HG02884 (cell line): ENCODE measurements around the gene SPIB.

Source experiments
- ATAC-seq: cut with Tn5 transposase; IDR thresholded peaks from one replicate; pipeline ENCODE4 v1.9.1; 2021; ENCODE audit warnings: mild to moderate bottlenecking, moderate library complexity; ENCODE audit not compliant: unreplicated experiment

Gene SPIB

DNA sequence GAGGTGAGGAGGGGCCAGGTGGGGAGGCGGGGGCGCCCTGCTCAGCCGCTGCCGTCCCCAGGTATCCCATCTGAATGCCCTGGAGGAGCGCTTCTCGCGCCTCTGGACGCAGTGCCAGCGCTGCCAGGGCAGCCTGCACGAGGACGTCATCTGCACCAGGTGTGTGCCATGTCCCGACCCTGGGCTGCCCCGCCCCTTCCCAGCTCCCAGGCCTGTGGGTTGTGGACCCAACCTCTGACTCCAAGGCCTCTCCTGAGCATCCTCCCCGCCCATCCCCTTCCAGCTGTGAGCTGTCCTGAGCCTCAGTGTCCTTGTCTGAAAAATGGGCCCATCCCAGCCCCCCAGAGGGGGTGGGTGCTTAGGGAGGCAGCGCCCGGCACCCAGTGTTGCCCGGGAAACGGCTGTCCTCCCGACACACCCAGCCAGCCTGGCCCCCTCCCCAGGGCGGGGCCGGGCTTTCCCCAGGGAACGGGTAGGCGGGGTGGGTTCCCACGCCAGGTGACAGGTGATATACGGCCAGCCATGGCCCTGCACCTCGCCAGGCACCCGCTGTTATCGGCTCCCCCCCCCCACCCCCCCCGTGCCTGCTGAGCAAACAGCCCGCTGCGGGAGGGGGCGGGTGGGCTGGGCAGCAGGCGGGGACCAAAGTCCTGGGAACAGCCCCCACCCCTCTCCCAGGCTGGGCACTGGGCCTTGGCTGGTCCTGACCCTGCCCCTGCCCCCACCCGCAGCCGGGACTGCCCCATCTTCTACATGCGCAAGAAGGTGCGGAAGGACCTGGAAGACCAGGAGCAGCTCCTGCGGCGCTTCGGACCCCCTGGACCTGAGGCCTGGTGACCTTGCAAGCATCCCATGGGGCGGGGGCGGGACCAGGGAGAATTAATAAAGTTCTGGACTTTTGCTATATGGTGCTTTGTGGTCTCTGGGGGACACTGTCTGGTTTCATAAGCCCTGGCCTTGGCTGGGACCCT lies 1.3 kb upstream of the SPIB start:
- no peak for ATAC-seq

DNA sequence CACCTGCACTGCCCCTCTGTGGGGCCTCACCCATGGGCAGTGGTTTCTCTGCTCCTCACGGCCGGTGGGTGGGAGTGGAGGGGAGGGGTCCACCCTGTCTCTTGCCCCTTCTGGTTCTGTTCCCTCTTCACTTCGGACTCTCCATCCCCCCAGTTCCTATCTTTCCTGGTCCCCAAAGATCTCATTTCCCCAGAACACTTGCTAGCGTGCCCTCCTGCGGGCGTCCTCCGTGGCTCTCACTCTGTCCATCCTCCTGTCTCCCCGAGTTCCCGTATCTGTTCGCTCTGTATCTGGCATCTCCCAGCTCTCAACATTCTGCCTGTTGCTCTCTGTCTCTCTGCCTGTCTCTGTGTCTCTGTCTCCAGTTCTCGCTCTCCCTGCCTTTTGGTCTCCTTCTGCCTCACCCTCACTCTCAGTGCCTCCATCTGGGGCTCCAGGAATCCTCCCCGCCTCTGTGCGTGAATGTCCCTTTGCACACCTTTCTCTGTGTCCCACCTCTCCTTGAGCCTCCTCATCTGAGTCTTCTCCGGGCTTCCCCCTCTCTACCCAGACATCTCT lies 363 bp downstream of the SPIB start:
- ATAC-seq: no peak

DNA sequence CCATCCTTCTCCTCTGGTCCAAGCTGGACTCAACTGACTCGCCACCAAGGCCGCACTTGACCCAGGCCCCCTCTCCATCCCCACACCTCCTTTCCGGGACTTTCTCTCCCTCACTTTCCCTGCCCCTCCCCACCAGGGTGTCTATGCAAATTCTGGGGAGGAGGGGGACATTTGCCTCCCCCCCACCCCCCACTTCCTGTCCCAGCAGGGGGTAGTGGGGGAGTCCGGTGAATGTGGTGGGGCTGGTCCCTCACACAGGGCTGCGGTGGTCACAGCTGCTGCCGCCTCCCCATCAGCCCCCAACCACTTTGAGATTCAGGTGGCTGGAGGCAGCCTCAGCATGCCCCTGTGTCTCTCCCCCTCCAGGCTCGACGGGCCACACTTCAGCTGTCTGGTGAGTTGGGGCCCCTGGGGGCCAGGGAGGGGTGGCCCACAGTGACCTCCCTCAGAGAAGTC lies 870 bp downstream of the SPIB start:
- ATAC-seq: no peak

DNA sequence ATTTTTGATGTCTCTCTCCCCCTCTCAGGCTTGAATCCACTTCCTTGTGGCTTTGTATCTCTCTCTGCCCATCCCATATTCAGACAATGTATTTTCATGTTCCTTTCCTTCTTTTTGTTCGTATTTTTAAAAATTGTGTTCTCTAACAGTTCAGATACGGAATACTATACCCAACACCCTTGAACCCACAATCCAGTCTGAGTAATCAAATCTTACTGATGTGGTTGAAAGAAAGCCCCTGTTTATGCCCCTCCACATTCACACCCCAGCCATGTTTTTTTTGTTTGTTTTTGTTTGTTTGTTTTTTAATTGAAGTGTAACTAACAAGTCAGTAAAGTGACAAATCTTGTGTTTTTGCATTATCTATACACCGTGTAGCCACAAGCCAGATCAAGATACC lies 1.4 kb downstream of the SPIB start:
- no peak for ATAC-seq

DNA sequence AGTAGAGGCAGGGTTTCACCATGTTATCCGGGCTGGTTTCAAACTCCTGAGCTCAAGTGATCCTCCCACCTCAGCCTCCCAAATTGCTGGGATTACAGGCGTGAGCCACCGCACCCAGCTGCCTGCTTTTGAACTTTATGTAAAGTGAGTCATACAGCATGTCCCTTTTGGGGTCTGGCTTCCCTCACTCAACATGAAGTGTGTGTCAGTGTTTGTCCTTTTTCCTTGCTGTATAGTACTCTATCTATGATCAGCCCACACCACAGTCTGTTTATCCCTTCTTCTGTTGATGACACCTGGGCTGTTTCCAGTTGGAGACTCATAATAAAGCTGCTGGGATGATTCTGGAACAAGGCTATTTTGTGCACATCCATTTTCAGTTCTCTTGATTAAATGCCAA lies 2.1 kb downstream of the SPIB start:
- ATAC-seq: no peak

DNA sequence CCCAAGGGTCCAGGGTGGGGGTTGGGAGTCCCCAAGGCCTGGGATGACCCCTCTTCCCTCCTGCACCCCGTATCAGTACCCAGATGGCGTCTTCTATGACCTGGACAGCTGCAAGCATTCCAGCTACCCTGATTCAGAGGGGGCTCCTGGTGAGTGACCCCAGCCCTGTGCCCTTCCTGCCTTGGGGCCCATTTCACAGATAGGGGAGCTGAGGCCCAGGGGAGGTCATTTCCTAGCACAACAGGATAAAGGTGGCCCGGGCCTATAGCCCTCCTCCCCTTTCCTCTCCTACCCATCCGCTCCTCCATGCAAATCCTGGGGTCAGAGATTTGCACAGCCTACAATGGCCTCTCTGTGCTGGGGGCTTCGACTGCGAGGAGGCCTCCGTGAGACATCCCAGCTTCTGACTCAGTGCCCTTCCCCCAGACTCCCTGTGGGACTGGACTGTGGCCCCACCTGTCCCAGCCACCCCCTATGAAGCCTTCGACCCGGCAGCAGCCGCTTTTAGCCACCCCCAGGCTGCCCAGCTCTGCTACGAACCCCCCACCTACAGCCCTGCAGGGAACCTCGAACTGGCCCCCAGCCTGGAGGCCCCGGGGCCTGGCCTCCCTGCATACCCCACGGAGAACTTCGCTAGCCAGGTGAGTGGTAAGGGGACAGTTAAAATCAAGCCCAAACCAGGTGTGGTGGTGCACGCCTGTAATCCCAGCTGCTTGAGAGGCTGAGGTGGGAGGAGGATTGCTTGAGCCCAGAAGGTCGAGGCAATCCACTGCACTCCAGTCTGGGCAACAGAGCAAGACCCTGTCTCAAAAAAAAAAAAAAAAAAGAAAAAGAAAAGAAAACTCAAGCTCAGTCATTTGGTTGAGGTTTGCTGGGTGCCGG lies 3.9 kb downstream of the SPIB start:
- no peak for ATAC-seq

DNA sequence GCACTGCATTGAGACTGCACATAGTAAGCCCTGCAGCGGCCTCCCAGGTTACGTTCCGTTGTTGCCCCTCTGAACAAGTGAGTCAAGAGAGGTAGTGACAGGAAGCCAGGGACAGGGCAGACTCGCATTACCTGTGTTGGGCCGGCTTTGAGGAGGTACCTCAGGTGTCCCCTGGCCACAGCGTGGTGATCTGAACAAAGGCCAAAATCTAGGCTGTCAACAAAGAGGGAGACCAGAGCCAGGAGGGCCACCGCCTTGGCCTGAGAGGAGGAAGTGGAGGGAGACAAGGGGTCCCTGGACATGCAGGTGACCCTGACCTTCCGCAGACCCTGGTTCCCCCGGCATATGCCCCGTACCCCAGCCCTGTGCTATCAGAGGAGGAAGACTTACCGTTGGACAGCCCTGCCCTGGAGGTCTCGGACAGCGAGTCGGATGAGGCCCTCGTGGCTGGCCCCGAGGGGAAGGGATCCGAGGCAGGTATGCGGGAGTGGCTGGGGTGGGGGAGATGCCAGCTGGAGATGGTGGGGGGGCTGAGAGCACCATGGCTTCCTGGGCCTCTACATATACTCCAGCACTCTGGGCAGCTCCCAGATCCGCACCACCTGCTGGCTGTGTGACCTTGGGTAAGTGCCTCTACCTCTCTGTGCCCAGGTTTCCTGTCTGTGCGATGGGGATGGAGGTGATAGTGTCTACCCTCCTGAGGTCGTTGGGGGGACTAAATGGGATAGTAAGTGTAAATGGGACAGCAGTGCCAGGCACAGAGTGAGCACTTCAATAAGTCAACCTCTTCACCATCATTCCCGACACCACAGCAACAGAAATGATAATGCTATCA lies 4.8 kb downstream of the SPIB start:
- ATAC-seq: no peak

DNA sequence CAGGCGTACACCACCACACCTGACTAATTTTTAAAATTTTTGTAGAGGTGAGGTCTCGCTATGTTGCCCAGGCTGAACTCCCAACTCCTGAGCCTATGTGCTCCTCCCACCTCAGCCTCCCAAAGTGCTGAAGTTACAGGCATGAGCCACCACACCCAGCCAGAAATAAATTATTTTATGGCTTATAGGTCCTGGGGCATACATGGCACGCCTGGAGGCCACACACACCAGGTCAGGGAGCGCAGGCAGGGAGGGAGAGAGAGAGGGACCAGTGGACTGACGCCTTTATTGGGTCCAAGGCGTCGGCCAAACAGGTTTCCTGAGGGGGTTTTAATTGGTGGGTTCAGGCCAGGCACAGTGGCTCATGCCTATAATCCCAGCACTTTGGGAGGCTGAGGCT lies 6.8 kb downstream of the SPIB start:
- ATAC-seq: no peak

DNA sequence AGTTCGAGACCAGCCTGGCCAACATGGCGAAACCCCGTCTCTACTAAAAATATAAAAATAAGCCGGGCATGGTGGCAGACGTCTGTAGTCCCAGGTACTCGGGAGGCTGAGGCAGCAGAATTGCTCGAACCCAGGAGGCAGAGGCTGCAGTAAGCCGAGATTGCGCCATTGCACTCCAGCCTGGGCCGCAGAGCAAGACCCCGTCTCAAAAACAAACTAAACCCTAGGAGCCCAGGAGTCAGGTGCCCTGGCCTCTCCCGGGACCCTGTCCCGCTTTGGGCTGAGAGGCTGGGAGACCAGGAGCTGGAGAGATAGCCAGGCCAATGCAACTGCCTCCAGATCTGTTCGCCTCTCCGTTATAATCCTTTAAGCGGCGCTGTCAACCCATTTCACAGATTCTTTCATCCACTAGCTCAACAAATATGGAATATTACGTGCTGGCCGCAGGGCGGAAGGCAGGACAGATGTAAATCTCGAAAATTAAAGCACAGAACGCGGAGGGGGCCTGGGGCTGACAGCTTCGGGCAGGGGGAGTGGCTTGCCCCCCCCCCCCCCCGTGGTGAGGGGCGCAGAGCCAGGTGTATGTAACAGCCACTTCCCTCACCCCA lies 8.7 kb downstream of the SPIB start:
- no peak for ATAC-seq

DNA sequence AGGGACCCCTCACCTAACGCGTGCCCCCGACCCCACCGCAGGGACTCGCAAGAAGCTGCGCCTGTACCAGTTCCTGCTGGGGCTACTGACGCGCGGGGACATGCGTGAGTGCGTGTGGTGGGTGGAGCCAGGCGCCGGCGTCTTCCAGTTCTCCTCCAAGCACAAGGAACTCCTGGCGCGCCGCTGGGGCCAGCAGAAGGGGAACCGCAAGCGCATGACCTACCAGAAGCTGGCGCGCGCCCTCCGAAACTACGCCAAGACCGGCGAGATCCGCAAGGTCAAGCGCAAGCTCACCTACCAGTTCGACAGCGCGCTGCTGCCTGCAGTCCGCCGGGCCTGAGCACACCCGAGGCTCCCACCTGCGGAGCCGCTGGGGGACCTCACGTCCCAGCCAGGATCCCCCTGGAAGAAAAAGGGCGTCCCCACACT lies 9.3 kb downstream of the SPIB start:
- ATAC-seq: no peak

DNA sequence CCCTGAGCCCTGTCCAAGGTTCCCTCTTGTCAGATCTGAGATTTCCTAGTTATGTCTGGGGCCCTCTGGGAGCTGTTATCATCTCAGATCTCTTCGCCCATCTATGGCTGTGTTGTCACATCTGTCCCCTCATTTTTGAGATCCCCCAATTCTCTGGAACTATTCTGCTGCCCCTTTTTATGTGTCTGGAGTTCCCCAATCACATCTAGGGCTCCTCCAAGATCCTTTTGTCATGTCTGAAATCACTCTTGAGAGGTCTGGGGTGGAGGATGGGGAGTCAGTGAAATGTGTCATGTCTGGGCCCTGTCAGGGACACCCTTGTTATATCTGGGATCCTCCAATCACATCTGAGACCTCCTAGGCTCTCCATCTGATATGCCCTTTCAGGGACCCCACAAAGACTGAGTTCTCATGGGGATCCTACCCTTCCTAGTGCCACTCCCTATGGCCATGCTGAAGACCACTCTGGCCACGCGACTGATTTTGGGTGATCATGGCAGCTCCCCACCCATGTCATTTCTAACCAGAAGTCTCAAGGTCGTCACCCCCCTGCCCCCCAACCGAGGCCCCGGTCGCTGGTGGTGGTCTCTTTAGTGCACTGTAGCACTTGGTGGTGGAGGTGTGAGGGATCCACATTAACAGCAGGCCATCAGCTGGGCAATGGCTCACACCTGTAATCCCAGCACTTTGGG lies 10.2 kb downstream of the SPIB start:
- no peak for ATAC-seq

DNA sequence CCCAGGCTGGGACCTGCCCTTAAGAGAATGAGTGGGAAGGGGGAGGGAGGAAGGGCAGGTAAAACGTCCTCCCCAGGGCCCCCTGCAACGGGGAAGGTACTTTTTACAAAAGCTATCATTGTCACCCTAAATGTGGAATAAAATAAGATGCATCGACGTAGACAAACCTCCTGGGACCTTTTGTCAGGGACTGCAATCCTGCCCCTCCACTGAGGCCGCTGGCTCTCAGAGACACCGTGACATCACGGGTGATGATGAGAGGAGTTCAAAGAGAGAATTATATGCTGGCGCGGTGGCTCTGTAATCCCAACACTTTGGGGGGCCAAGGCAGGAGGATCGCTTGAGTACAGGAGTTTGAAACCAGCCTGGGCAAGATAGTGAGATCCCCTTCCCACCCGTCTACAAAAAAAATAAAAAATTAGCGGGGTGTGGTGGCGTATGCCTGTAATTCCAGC lies 12.2 kb downstream of the SPIB start:
- no peak for ATAC-seq

DNA sequence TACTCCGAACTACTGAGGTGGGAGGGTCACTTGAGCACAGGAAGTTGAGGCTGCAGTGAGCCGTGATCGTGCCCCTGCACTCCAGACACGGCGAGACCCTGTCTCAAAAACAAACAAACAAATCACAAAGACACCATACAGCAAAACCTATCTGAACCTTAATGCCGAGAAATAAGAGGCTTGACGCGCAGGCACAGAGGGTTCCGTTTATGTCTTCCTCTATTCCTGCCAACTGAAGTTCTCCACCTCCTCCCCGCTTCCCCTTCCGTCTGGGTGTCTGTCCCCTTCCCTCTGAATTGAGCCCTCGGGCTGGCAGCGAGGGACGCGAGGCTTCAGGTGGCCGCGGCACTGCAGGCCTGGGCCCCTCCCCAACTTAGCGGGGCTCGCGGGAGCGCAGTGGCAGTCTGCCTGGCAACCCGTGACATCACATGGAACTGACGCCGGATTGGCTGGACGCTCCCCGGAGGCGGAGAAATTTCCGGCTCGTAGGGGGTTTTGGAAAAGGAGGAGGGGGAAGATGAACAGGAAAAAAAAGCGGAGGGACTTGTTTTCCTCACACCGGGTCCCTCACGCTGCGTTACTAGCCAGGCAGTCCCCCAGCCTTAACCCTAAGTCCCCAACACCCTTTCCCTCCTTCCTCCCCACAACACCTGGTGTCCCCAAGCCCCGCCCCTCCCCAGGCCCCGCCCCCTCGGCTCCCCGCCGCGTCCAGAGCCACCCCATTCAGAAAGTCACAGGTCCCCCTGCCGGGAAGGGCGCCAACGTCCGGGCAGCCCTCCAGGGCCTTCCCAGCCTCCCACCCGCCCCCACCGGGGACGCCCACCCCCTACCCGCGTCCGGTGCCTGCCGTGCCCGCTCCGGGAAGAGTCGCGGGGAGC lies 12.8 kb downstream of the SPIB start:
- ATAC-seq: peak; percentile 71

DNA sequence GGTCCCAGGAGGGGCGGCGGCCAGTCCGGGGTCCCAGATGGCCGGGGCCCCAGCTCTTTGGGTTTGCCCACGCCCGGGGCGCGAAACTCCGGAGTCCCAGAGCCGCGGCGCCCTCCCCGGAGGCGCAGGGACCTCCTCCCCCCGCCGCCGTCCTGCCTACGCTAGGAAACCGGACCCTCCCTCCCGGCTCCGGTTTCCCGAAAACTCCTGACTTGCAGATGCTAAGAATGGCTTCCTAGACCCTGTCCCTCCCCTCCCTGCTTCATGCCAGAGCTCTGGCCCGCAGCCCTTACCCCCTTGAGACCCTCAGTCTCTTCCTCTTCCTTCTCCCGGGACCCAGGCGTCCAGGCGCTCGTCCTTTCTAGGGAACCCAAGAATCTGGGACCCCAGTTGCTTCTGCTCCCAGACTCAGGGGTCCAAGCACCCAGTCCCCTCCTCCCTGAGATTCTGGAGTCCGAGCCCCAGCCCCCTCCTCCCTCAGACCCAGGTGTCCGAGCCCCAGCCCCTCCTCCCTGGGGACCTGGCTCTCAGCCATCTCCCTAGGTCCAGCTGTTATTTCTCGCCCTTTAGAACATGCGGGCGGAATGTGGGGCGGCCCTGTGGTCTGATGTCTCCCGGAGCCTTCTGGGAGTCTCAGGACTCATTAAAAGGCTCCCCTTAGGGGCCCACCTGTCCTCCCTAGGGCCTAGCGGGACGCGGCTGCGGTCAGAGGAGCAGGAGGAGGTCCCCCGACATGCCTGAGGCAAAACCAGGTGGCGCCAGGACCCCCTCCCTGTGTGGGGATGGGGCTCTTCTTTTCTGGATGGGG lies 13.7 kb downstream of the SPIB start, which contains the start of gene MYBPC2:
TSS of gene MYBPC2 (plus strand) at position 672 of the 808 bp plus-strand sequence. CDS start at position 734, 62 bp downstream.
- no peak for ATAC-seq

DNA sequence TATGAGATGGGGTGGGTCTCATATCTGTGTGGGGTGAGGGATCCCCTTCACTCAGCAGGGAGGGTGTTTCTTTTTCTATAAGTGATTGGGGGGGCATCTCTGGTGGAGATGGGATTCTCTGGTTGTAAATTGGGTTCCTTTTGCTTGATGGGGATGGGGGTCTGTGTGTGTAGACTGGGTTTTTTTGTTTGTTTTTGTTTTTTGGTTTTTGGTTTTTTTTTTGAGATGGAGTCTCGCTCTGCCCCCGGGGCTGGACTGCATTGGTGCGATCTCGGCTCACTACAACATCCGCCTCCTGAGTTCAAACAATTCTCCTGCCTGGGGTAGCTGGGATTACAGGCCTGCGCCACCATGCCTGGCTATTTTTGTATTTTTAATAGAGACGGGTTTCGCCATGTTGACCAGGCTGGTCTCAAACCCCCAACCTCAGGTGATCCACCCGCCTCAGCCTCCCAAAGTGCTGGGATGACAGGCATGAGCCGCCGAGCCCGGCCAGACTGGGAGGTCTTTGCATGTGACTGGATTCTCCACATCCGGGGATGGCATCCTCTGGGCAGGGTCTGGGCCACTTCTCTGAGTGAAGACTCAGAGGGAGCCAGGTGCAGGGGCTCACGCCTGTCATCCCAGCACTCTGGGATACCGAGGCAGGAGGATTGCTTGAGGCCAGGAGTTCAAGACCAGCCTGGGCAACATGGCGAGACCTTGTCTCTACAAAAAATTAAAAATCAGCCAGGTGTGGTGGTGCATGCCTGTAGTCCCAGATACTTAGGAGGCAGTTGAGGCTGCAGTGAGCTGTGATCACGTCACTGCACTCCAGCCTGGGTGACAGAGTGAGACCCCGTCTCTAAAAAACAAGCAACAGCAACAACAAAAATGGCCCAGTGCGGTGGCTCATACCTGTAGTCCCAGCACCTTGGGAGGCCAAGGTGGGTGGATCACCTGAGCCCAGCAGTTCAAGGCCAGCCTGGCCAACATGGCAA lies 14.8 kb downstream of the SPIB start:
- ATAC-seq: no peak

DNA sequence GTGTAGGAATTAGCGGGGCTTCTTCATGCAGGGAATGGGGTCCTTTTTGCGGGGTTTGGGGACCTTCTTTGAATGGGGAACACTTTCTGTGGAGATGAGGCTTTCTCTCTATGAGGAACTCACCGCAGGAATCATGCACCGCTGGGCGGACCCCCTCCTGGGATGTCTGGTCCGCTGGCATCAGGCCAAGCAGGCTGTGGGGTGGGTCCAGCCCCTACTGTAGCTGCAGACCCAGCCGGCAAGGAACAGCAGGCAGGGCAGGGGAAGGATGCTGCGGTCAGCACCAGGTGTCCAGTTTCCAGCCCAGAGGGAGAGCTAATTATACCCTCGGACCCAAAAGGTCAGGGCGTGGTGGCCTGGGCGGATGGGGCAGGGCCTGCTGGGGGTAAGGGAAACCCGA lies 15.8 kb downstream of the SPIB start:
- ATAC-seq: no peak
